HG02571 (cell line): ENCODE results near the gene LGALS1.
"Not testable (repeated sequence)": the region's sequence is repeated elsewhere in the genome, so short reads cannot be mapped to it uniquely, and the experiment has no call there.

Experiments used
- ATAC-seq: cut with Tn5 transposase; IDR thresholded peaks from one replicate; pipeline ENCODE4 v1.9.1; 2021; ENCODE audit warnings: mild to moderate bottlenecking, moderate library complexity; ENCODE audit not compliant: unreplicated experiment

The LGALS1 gene

DNA sequence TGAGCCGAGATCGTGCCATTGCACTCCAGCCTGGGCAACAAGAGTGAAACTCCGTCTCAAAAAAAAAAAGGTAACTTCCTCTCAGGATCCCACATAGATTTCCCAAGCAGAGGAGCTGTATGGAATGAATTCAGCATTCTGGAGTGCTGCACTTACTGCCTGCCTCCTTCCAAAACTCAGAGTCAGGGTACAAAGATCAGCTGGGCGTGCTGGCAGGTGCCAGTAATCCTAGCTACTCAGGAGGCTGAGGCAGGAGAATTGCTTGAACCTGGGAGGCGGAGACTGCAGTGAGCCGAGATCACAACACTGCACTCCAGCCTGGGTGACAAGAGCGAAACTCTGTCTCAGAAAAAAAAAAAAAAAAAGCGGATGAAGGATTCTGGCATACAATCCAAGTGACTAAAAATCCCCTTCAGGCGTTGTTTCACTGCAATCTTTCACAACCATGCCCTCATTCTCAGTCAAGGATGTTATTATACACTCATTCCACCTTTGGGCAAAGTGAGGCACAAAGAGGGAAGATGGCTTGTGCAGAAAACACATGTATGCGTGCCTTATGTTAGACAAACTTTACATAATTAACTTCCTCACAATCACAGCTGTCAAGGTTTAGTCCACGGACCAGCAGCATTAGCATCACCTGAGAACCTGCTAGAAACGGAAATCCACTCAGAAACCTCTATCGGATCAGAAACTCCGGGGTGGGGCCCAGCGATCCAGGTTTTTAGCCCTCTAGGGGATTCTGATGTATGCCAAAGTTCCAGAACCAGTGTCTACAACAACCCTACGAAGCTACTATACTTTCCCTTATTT, 9.6 kb downstream of the LGALS1 start:
- no peak for ATAC-seq

DNA sequence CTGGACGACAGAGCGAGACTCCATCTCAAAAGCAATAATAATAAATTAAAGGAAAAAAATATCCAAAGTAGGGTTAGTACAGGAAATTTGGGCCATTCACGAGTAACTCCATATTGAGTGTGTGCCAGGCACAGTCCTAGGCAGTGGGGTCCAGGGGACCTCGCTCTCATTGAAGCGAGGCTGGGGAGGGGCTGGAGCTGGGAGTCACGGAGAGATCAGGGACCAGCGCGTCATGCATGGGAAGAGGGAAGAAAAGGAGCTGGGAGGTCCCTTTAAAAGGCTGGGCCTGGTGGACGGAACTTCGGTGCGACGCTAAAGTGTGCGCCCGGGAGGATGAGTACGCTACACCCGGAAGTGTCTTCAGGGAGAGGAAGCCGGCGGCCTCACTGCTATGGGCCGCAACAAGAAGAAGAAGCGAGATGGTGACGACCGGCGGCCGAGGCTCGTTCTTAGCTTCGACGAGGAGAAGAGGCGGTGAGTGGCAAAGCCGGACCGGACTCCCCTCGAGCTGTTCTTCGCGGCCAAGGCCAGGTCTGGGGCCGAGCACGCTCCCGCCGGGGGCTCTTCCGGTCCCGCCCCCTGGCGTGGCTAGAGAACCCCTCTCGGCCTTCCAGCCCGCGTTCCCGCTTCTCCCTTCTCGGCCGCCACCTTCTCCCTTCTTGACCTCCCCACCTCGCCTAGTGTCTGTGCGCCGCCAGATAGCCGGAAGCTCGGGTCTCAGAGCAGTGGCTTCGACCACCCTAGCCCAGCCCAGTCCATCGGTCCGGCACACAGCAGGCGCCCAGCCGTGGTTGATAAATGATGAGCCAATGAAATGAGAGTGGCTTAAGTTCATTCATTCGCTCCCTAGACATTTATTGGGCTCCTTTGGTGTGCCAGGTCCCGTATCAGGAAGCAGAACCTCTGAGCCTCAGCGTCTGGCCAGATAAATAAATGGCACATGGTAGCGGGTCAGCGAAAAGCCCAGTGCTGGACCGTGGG, 10.9 kb downstream of the LGALS1 start, which contains the start of gene NOL12:
TSS of gene NOL12 (plus strand) at position 342 of the 981 bp plus-strand sequence. CDS start at position 392, 50 bp downstream.
- peak; percentile 60 for ATAC-seq

DNA sequence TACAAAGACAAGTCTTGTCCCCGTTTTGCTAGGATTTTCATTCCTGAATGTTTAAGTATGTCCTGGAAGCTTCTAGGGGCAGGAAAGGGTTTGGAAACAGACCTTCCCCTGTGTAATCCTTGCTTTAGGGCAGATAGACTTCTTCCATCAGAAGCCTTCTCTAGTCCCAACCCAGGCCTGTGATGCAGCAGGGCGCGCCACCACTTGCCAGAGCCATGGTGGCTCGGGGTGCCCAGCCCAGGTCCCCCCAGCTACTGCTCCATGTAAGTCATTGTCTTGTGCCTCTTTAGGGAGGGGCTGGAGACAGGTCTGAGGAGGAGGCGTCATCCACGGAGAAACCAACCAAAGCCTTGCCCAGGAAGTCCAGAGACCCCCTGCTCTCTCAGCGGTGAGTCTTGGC, 15.0 kb downstream of the LGALS1 start:
- no peak for ATAC-seq

DNA sequence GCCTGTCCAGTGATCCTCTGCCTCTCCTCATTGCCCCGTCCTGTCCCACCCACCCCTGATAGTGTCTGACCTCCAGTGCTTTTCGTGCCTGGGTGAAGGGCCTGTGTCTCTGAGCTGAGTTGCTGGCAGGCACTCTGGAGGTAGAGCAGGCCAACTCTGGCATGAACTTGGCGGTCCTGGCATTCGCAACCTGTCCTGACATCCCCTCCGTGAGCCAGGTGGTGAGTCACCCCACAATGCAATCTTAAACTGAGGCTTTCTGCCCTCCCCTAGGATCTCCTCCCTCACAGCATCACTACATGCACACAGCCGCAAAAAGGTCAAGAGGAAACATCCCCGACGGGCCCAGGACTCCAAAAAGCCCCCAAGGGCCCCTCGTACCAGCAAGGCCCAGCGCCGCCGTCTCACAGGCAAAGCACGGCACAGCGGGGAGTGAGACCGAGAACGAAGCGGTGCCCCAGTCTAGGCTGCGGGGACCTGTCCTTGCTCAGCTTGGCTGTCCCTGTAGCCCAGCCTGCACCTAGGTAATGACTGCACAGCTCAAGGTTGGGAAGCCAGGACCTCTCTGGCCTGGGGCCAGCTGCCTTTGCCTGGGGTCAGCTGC, 15.6 kb downstream of the LGALS1 start:
- no peak for ATAC-seq

DNA sequence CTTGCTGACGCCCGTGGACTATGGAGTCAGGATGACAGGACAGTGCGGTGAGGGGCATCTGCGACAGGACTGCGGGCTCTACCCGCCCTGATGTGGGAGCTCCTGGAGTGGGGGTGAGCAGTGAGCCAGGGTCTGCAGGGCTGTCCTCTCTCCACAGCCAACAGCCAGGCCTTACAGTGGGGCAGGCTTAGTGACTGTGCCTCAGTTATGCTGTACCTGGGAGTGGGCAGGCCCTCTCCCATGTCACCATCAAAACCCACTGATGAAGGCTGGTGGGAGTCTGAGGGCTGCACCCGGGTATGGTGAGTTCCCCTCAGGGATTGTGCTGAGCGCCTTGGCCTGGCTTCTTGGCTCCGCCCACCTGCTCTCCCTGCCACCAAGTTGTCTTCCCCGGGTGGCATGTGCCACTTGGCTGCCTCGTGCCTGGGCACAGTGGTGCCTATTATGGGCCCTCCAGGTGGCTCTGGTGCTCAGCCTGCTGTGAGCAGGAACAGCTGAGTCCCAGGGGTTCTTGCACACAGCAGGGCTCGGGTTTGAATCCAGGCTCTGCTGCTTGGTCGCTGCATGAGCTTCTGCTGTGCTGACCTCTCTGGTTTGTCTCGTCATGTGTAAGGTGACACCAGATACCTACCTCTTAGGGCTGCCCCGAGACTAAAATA, 17.3 kb downstream of the LGALS1 start:
- no peak for ATAC-seq

DNA sequence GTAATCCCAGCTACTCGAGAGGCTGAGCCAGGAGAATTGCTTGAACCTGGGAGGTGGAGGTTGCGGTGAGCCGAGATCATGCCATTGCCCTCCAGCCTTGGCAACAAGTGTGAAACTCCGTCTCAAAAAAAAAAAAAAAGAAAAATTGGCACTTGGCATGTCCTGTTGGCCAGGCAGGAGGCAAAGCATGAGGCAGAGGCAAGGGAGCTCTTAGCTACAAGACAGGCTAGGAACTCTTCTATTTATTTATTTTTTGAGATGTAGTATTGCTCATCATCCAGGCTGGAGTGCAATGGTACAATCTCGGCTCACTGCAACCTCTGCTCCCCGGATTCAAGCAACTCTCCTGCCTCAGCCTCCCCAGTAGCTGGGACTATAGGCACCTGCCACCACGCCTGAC, 18.7 kb downstream of the LGALS1 start:
- ATAC-seq = not testable (repeated sequence)

DNA sequence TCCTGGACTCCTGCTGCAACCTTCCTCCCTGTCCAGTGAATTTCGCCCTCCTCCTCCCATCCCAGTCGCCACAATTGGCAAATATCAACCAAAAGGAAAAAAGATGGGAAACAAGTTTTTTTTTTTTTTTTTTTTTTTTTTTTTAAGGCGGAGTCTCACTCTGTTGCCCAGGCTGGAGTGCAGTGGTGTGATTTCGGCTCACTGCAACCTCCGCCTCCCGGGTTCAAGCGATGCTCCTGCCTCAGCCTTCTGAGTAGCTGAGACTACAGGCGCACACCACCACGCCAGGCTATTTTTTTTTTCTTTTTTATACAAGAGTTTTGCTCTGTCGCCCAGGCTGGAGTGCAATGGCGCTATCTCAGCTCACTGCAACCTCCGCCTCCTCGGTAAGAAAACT, 20.8 kb downstream of the LGALS1 start:
- not testable (repeated sequence) for ATAC-seq

DNA sequence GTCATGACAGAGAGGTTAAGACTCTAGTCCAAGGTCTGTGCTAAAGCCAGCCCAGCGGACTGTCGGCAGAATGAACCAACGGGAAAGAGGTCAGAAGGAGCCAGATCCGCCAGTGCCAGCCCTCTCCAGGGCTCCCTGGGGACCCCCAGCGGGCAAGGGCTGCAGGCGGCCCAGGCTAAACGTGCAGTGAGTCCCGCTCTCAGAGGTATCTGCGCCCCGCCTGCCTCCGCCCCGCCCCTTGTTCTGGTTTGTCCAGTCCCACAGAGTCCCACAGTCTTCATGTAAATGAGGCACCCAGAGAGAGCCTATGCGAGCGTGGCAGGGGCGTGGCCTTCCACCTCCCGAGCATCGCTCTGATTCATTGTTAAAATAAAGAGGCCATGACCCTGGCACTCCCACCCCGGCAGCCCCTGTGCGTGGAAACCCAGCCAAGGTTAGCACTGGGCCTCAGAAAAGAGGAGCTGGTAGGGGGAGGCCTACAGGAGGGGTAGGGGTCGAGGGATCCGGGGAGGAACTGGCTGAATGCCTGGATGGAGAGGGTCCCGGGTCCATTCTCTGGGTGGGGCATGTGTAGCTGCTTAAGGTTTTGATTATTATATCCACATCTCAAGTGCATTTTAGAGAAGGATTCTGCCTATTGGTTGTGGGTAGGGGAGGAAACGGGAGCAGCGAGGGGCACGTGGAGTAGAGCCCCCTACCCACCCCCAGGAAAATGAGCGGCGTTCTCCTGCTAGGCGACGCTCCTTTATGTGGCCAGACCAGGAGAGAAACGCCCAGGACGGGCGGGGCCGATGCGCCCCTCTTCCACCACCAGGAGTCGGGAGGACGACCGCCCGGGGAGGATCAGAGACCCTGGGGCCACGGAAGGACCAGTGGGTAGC, 21.5 kb downstream of the LGALS1 start, which contains the start of gene TRIOBP:
TSS of gene TRIOBP (plus strand) at position 392 of the 881 bp plus-strand sequence. CDS start 4,318 bp downstream, outside the sequence.
- ATAC-seq = peak; percentile 85

DNA sequence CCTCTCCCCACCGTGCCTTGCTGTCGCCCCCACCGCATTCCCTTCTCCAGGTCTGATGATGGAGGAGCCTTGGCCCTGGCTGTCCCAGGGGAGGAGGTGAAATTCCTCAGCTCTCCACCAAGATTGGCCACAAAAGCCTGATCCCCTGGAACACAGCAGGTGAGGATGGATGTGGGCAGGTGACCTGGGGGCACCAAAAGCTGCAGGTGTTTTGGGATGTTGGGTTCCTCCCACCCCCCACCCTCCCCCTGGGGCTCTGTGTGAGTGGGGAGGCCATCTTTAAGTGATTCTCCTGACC, 22.1 kb downstream of the LGALS1 start:
- no peak for ATAC-seq

DNA sequence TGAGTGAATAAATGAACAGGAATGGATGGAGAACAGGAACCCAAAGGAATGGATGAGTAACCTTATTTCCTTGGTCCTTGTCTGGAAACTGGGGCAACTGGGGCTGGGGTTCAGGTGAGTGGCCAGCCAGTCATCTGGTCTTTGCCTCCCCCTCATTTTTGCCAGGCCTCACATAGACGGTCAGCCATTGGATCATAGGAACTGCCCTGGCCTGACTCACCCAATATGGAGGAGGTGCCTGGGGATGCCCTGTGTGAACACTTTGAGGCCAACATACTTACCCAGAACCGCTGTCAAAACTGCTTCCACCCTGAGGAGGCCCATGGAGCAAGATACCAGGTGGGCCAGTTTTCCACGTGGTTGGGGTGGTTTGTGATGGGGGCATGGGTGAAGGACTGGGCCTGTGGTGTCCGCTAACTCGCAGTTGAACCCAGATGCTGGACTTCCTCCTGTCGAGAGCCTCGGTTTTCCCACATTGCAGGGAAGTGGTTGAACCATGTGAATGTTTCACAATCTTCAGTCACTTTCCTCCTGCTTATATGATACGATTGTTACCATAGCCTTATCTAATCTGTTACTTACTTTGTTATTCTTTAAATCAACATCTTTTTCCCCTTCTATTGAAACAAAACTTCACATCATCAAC, 25.8 kb downstream of the LGALS1 start:
- no peak for ATAC-seq

DNA sequence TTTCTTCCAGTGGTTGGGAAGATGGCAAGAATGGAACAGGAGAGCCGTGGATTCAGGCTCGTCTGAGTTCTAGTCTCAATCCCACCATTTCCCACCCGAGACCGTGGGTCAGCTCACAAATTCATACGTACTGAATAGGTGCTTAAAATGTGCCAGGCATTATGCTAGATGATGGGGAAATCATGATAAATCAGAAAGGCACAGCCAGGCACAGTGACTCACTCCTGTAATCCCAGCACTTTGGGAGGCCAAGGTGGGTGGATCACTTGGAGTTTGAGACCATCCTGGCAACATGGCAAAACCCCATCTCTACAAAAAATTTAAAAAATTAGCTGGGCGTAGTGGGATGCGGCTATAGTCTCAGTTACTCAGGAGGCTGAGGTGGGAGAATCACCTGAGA, 28.5 kb downstream of the LGALS1 start:
- ATAC-seq = no peak

DNA sequence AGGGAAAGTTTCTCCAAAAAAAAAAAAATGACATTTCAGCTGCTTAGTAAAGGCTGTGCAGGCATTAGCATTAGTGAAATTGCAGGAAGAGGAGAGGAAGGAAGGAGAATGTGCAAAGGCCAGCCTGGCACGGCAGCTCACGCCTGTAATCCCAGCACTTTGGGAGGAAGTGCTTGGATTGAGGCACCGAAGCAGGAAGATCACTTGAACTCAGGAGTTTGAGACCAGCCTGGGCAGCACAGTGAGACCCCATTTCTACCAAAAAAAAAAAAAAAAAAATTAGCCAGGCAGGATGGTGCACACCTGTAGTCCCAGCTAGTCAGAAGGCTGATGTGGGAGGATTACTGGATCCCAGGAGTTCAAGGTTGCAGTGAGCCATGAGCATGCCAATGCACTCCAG, 29.2 kb downstream of the LGALS1 start:
- no peak for ATAC-seq

DNA sequence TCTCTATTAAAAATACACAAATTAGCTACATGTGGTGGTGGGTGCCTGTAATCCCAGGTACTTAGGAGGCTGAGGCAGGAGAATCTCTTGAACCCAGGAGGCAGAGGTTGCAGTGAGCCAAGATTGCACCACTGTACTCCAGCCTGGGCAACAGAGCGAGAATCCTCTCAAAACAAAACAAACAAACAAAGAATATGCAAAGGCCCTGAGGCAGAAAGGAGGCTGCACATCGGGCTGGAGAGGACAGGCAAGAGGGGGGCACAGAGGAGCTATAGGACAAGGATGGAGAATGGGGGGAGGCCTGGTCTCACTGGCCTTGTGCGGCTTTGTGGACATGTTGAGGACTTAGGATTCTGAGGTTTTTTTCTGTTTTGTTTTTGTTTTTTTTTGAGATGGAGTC, 29.8 kb downstream of the LGALS1 start:
- no peak for ATAC-seq

DNA sequence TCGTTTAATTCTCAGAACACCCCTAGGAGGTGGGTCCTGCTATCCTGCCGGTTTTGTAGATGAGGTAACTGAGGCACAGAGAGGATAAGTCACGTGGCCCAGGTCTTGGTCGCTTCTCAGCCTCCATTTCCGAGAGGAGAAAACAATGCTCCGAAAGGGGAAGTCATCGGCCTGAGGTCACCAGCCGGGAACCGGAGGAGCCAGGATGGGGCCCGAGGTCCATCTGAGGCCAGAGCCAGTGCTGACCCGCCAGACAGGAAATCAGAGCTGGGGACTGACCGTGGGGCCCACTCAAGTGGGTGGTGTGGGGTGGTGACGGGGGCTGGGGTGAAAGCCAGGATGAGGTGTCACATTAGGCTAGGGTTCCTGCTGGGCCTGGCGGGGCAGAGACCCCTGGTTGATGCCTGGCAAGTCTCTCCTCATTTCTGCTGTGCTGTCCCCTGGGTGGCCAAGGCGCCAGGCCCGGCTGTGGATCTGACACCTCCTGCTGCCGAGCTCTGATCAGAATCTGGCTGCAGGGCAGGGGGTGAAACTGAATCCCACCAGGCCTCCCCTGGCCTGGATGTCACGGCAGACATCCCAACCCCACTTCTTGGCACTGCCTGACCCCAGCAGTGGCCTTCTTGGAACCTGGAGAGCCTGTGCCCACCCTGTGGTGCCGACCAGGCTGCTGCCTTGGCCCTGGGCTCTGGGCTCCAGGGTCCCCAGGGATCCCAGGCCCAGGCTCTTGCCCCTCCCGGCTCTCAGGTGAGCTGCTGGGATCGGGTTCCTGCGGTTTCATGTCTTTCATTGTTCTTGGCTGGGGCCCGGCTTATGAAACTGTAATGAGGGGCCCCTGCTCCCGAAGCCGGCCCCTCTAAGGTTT, 33.4 kb downstream of the LGALS1 start:
- ATAC-seq = no peak

DNA sequence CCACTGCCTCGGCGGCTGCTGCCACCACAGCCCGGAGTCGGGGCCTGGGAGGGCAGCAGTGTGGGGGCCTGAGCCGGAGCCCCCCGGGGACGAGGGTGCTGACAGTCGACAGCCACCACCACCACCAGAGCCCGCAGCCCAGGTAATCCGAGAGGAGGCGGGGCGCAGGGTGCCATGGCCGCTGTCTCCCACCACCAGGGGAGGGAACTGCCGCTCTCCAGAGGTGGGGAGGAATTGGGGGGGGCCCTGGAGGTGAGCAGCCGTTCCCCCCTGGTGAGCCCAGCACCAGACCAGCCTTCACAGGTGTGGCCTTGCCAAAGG, 34.0 kb downstream of the LGALS1 start:
- ATAC-seq = no peak

DNA sequence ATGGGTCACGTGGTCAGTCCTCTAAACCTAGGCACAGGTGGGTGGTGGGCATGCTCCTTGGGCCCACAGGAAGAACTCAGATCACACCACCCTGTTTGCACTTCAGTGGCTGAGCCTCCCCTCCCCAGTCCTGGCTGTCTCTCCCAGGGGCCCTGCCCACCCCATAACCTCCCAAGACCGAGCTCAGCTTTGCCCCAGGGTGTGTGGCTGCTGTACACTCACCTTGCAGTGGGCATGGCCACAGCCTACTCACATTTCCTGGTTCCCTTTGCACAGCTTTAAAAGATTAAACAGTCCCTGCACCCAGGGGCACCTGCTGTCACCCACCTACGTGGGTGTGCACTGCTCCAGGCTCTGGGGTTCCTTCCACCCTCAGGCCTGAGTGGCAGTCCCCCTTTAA, 35.2 kb downstream of the LGALS1 start:
- no peak for ATAC-seq

DNA sequence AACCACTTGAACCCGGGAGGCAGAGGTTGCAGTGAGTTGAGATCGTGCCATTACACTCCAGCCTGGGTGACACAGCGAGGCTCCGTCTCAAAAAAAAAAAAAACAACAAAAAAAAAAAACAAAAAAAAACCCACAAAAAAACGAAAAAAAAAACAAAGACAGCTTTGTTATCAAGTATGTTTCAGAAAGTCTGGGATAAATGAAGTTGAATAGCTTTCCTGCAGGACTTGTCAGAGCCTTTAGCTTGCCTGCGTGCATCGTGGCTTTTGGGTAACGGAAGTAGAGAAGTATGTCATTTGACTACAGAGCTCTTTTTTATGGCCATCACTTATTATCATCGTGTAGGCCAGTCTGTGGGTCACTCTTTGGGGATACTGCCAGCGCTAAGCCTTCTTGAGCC, 36.1 kb downstream of the LGALS1 start:
- no peak for ATAC-seq

DNA sequence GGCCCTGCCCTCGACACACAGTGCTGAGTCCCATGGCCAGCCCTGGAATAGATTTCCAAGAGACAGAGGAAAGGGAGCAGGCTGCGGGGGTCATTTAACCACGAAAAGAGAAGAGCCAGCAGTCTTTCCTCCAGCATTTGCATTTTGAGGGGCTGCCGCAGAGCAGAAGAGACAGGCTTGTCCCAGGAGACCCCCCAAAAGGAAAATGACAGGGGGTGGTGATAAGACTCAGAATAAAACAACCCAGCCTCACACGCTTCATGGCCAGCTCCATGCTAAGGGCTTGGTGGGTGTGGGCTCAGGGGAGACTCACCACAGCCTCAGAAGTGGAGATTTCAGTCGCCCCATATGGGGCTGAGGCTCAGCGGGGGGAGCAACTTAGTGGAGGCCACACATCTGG, 38.3 kb downstream of the LGALS1 start:
- no peak for ATAC-seq

DNA sequence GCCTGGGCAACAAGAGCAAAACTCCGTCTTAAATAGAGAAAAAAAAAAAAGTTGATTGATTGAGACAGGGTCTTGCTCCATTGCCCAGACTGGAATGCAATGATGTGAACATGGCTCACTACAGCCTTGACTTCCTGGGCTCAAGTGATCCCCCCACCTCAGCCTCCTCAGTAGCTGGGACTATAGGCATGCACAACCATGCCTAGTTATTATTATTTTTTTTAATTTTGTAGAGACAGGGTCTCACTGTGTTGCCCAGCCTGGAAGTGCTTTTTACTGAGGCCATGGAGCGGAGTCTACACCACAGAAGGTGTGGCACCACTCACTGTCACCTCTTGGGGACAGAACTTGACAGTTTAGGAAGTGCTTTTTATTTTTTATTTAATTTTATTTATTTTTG, 39.2 kb downstream of the LGALS1 start:
- no peak for ATAC-seq
